Measurements from ENCODE around the gene NOX1.

The NOX1 gene

GRCh38 chrX:100874325-100874724 lies at the start of gene NOX1:
NOX1 (minus strand) TSS chrX:100874359; CDS start chrX:100874139, 220 bp downstream.
- no peak for DNase-seq (ENCODE audit: low read depth in 1 of 2, low spot score in 1 of 2)
- no peak for TF ChIP-seq JUND (IDR thresholded peaks at IDR 0.05; ENCODE audit: low read depth)
- in situ Hi-C loops (cut with HindIII; ENCODE audit: low pct_unique_long_range_greater_than_20kb, low sequenced_read_pairs), result no loop called here

GRCh38 chrX:100915562-100915961 lies 41.4 kb upstream of the NOX1 start:
- TF ChIP-seq JUND (IDR thresholded peaks at IDR 0.05; ENCODE audit: low read depth), result no peak
- in situ Hi-C loops (cut with HindIII; ENCODE audit: low pct_unique_long_range_greater_than_20kb, low sequenced_read_pairs), result no loop called here
- no peak for DNase-seq (ENCODE audit: low read depth in 1 of 2, low spot score in 1 of 2)

- no peak for TF ChIP-seq JUND (IDR thresholded peaks at IDR 0.05; ENCODE audit: low read depth)
- DNase-seq (ENCODE audit: low read depth in 1 of 2, low spot score in 1 of 2), result no peak
- in situ Hi-C loops (cut with HindIII; ENCODE audit: low pct_unique_long_range_greater_than_20kb, low sequenced_read_pairs), result no loop called here
These were observed 39.0 kb upstream of the NOX1 start for GRCh38 chrX:100913111-100913510.

- TF ChIP-seq JUND (IDR thresholded peaks at IDR 0.05; ENCODE audit: low read depth), result no peak
- DNase-seq (ENCODE audit: low read depth in 1 of 2, low spot score in 1 of 2), result peak in 1 of 2 experiments; percentile 19
- in situ Hi-C loops (cut with HindIII; ENCODE audit: low pct_unique_long_range_greater_than_20kb, low sequenced_read_pairs), result no loop called here
These were observed 37.6 kb upstream of the NOX1 start for GRCh38 chrX:100911731-100912130.

GRCh38 chrX:100905620-100906019 lies 31.5 kb upstream of the NOX1 start:
- DNase-seq (ENCODE audit: low read depth in 1 of 2, low spot score in 1 of 2), result no peak
- in situ Hi-C loops (cut with HindIII; ENCODE audit: low pct_unique_long_range_greater_than_20kb, low sequenced_read_pairs), result no loop called here

GRCh38 chrX:100904433-100904832 lies 30.3 kb upstream of the NOX1 start:
- in situ Hi-C loops (cut with HindIII; ENCODE audit: low pct_unique_long_range_greater_than_20kb, low sequenced_read_pairs), result no loop called here
- DNase-seq (ENCODE audit: low read depth in 1 of 2, low spot score in 1 of 2), result peak in 1 of 2 experiments; percentile 19
- no peak for TF ChIP-seq JUND (IDR thresholded peaks at IDR 0.05; ENCODE audit: low read depth)

More at GRCh38 chrX:100905620-100906019, 31.5 kb upstream of the NOX1 start:
- TF ChIP-seq JUND (IDR thresholded peaks at IDR 0.05; ENCODE audit: low read depth), result no peak

GRCh38 chrX:100895365-100896075 lies 21.4 kb upstream of the NOX1 start:
- in situ Hi-C loops (cut with HindIII; ENCODE audit: low pct_unique_long_range_greater_than_20kb, low sequenced_read_pairs), result no loop called here
- DNase-seq (ENCODE audit: low read depth in 1 of 2, low spot score in 1 of 2), result peak in 1 of 2 experiments; percentile 67
- no peak for TF ChIP-seq JUND (IDR thresholded peaks at IDR 0.05; ENCODE audit: low read depth)

- in situ Hi-C loops (cut with HindIII; ENCODE audit: low pct_unique_long_range_greater_than_20kb, low sequenced_read_pairs), result no loop called here
- DNase-seq (ENCODE audit: low read depth in 1 of 2, low spot score in 1 of 2), result no peak
- TF ChIP-seq JUND (IDR thresholded peaks at IDR 0.05; ENCODE audit: low read depth), result no peak
These were observed 9.5 kb upstream of the NOX1 start for GRCh38 chrX:100883654-100884053.

- no peak for TF ChIP-seq JUND (IDR thresholded peaks at IDR 0.05; ENCODE audit: low read depth)
- DNase-seq (ENCODE audit: low read depth in 1 of 2, low spot score in 1 of 2), result no peak
- in situ Hi-C loops (cut with HindIII; ENCODE audit: low pct_unique_long_range_greater_than_20kb, low sequenced_read_pairs), result no loop called here
These were observed 6.2 kb upstream of the NOX1 start for GRCh38 chrX:100880368-100880767.

- no peak for DNase-seq (ENCODE audit: low read depth in 1 of 2, low spot score in 1 of 2)
- TF ChIP-seq JUND (IDR thresholded peaks at IDR 0.05; ENCODE audit: low read depth), result no peak
- in situ Hi-C loops (cut with HindIII; ENCODE audit: low pct_unique_long_range_greater_than_20kb, low sequenced_read_pairs), result no loop called here
These were observed 2.3 kb downstream of the NOX1 start for GRCh38 chrX:100871594-100872560.

GRCh38 chrX:100870527-100870926 lies 3.6 kb downstream of the NOX1 start:
- TF ChIP-seq JUND (IDR thresholded peaks at IDR 0.05; ENCODE audit: low read depth), result no peak
- DNase-seq (ENCODE audit: low read depth in 1 of 2, low spot score in 1 of 2), result no peak
- in situ Hi-C loops (cut with HindIII; ENCODE audit: low pct_unique_long_range_greater_than_20kb, low sequenced_read_pairs), result no loop called here

- TF ChIP-seq JUND (IDR thresholded peaks at IDR 0.05; ENCODE audit: low read depth), result no peak
- in situ Hi-C loops (cut with HindIII; ENCODE audit: low pct_unique_long_range_greater_than_20kb, low sequenced_read_pairs), result no loop called here
These were observed 5.9 kb downstream of the NOX1 start for GRCh38 chrX:100868273-100868672.

More at GRCh38 chrX:100868273-100868672, 5.9 kb downstream of the NOX1 start:
- DNase-seq (ENCODE audit: low read depth in 1 of 2, low spot score in 1 of 2), result no peak
